PC-3 (cell line): Measurements from ENCODE around the gene TMEM86B. TPM values are rescaled to one million over a fixed set of nuclear protein-coding genes. Genes with fewer than 3 reads are reported as not detected.
A peak's percentile ranks its signal among the peaks of the same experiment; 100 is the strongest.

Experiments
- ATAC-seq: fragments of 200-7000 bp; cut with Tn5 transposase; 2 replicates; pipeline ENCODE4 v1.9.1; 2020; ENCODE audit warnings: mild to moderate bottlenecking, moderate library complexity
- BruUV-seq: library from RNA; stranded (reverse); fragments of 400-500 nt; replicated peaks from 2 replicates; lab custom pipeline; 2021; lab: Mats Ljungman, UMichigan
- CTCF ChIA-PET: fragments of 300-600 bp; sonication (Branson Sonifier 250); formaldehyde crosslinking; loops from one replicate; lab custom pipeline; 2022; ENCODE audit warnings: antibody characterized with exemption; lab: Charles Lee
- POLR2A ChIA-PET: fragments of 300-600 bp; sonication (Branson Sonifier 250); formaldehyde crosslinking; loops from one replicate; lab custom pipeline; 2022; ENCODE audit warnings: antibody characterized with exemption; ENCODE audit not compliant: unreplicated experiment; lab: Charles Lee
- DNase-seq: peaks from one replicate; pipeline ENCODE4 v3.0.0-alpha.2; 2015
- H2AFZ ChIP-seq: fragments of 300-600 bp; sonication (generic); 2 replicates; pipeline ENCODE4 v1.6.0; 2016; ENCODE audit warnings: antibody characterized with exemption, low read length
- H3F3A ChIP-seq: fragments of 300-600 bp; sonication (generic); one replicate; pipeline ENCODE4 v1.6.0; 2017; ENCODE audit warnings: antibody characterized with exemption, low read length, control low read depth, mild to moderate bottlenecking; ENCODE audit not compliant: unreplicated experiment
- H3K27ac ChIP-seq: fragments of 300-600 bp; sonication (generic); 2 replicates; pipeline ENCODE4 v1.5.1; 2016; ENCODE audit warnings: mild to moderate bottlenecking, low read length
- H3K27me3 ChIP-seq: fragments of 300-600 bp; sonication (generic); 2 replicates; pipeline ENCODE4 v1.6.1; 2016; ENCODE audit warnings: low read length, mixed read lengths
- H3K36me3 ChIP-seq: fragments of 300-600 bp; sonication (generic); 2 replicates; pipeline ENCODE4 v1.6.1; 2016; ENCODE audit warnings: low read depth, mixed run types, low read length, mixed read lengths
- H3K4me1 ChIP-seq: fragments of 300-600 bp; sonication (generic); 2 replicates; pipeline ENCODE4 v1.5.1; 2016; ENCODE audit warnings: low read length; ENCODE audit not compliant: insufficient read depth
- H3K4me2 ChIP-seq: fragments of 300-600 bp; sonication (generic); 2 replicates; pipeline ENCODE4 v1.6.0; 2016; ENCODE audit warnings: low read length
- H3K4me3 ChIP-seq: fragments of 300-600 bp; sonication (generic); 2 replicates; pipeline ENCODE4 v1.5.1; 2016; ENCODE audit warnings: mild to moderate bottlenecking, low read length, mixed read lengths
- H3K79me2 ChIP-seq: fragments of 300-600 bp; sonication (generic); 2 replicates; pipeline ENCODE4 v1.6.1; 2017; ENCODE audit warnings: low read length, mixed read lengths
- H3K9ac ChIP-seq: fragments of 300-600 bp; sonication (generic); 2 replicates; pipeline ENCODE4 v1.6.0; 2016; ENCODE audit warnings: mild to moderate bottlenecking, low read length
- H3K9me2 ChIP-seq: fragments of 300-600 bp; sonication (generic); replicated peaks from 2 replicates; pipeline ENCODE4 v1.6.1; 2016; ENCODE audit warnings: mixed run types, low read length, mixed read lengths
- H3K9me3 ChIP-seq: fragments of 300-600 bp; sonication (generic); 2 replicates; pipeline ENCODE4 v1.6.1; 2016; ENCODE audit warnings: low read length, mixed read lengths
- H4K20me1 ChIP-seq: fragments of 300-600 bp; sonication (generic); 2 replicates; pipeline ENCODE4 v1.6.1; 2016; ENCODE audit warnings: low read length, mixed read lengths
- EZH2 ChIP-seq: fragments of 300-600 bp; sonication (generic); IDR thresholded peaks from one replicate; pipeline ENCODE4 v1.6.1; 2017; ENCODE audit warnings: antibody characterized with exemption, mild to moderate bottlenecking, low read length; ENCODE audit not compliant: unreplicated experiment
- EZH2phosphoT487 ChIP-seq: fragments of 300-600 bp; sonication (generic); IDR thresholded peaks from 2 replicates; pipeline ENCODE4 v1.6.1; 2018; ENCODE audit warnings: mild to moderate bottlenecking, antibody characterized with exemption, low read length, borderline replicate concordance
- intact Hi-C: fragments of 100-400 bp; cut with micrococcal nuclease; formaldehyde crosslinking; loops from 2 replicates; pipeline ENCODE4 v1.9.0; 2023
- total RNA-seq: library from RNA; depleted of rRNA; stranded (reverse); fragments of >200 nt; gene quantifications from 2 replicates; pipeline ENCODE4 v1.2.3, GENCODE V29; 2014
- TF ChIP-seq, protein P1 (sequence below): fragments of 300-600 bp; sonication (generic); conservative IDR thresholded peaks from 2 replicates; pipeline ENCODE4 v1.5.1; 2017; ENCODE audit warnings: antibody characterized with exemption, low read depth, mild to moderate bottlenecking, low read length

TMEM86B gene
- total RNA-seq, 1 experiment from 2014 or later = 11.8 TPM

DNA sequence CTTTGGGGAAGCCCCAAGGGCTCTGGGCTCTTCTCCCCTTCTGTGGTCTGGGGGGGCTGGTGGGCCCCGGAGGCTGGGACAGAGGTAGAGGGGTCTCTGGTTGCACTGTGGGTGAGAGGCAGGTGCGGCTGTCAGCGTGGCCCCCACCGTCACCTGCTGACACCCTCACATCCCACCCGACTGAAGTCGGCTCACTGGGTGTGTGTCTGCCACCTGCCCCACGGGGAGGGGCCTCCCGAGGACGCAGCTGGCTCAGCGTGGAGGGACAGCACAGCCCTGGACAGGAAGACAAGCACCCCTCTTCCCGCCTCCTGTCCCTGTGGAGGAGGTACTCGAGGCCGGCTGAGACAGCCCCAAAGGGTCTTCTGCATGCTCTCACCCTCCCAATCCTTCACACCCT lies 2.2 kb upstream of the TMEM86B start:
- no peaks in the 10 kb centered on the region for H3K79me2 ChIP-seq
- no peak for DNase-seq
- ATAC-seq = no peak
- no peaks in the 10 kb centered on the region for H3K4me1 ChIP-seq
- H4K20me1 ChIP-seq = 0 out of 2 replicates have a peak, but pooled peaks cover 8% of the 10 kb centered on the region
- H3K27me3 ChIP-seq = no peaks in the 10 kb centered on the region
- H2AFZ ChIP-seq = no peak overlapping the region
- BruUV-seq = no TSS peak
- TF ChIP-seq EZH2phosphoT487 (no peak), EZH2 (no peak)
- TF ChIP-seq, protein P1, sequence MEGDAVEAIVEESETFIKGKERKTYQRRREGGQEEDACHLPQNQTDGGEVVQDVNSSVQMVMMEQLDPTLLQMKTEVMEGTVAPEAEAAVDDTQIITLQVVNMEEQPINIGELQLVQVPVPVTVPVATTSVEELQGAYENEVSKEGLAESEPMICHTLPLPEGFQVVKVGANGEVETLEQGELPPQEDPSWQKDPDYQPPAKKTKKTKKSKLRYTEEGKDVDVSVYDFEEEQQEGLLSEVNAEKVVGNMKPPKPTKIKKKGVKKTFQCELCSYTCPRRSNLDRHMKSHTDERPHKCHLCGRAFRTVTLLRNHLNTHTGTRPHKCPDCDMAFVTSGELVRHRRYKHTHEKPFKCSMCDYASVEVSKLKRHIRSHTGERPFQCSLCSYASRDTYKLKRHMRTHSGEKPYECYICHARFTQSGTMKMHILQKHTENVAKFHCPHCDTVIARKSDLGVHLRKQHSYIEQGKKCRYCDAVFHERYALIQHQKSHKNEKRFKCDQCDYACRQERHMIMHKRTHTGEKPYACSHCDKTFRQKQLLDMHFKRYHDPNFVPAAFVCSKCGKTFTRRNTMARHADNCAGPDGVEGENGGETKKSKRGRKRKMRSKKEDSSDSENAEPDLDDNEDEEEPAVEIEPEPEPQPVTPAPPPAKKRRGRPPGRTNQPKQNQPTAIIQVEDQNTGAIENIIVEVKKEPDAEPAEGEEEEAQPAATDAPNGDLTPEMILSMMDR = no peak
- no peaks in the 10 kb centered on the region for H3F3A ChIP-seq
- no peak overlapping the region for H3K4me2 ChIP-seq
- H3K4me3 ChIP-seq = no peak overlapping the region
- POLR2A ChIA-PET = no interaction called here
- intact Hi-C loops = no loop called here
- peaks cover 39% of the 10 kb centered on the region for H3K36me3 ChIP-seq
- CTCF ChIA-PET = no interaction called here
- no peaks in the 10 kb centered on the region for H3K9me2 ChIP-seq
- H3K9me3 ChIP-seq = no peaks in the 10 kb centered on the region
- no peak overlapping the region for H3K9ac ChIP-seq
- H3K27ac ChIP-seq = no peak overlapping the region

DNA sequence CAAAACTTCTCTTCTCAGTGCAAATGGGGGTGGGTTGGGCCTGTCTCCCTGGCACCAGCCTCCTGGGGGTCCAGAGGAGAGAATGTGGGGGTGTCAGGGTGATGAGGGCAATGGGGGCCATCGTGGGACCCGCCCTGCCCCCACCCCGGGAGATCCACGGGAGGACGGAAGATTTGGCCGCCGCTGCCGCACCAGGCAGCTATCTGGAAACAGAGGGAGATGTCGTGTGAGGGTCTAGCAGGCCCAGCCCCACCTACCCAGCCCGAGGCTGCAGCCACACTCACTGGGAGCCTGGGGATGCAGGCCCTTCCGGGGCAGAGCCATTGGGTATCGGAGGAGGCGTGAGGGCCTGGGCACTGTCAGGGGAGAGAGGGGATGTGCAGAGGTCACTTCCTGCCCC lies 1.8 kb upstream of the TMEM86B start:
- no peaks in the 10 kb centered on the region for H3K9me2 ChIP-seq
- 0 out of 2 replicates have a peak, but pooled peaks cover 8% of the 10 kb centered on the region for H4K20me1 ChIP-seq
- no peaks in the 10 kb centered on the region for H3K79me2 ChIP-seq
- intact Hi-C loops = no loop called here
- DNase-seq (no peak), ATAC-seq (no peak)
- H3K27ac ChIP-seq = no peak overlapping the region
- no peaks in the 10 kb centered on the region for H3K27me3 ChIP-seq
- H3K4me2 ChIP-seq = no peak overlapping the region
- H3F3A ChIP-seq = no peaks in the 10 kb centered on the region
- BruUV-seq = no TSS peak
- no peak overlapping the region for H3K4me3 ChIP-seq
- H3K36me3 ChIP-seq = peaks cover 39% of the 10 kb centered on the region
- H3K9ac ChIP-seq = no peak overlapping the region
- TF ChIP-seq, protein P1 = no peak
- TF ChIP-seq EZH2 (no peak), EZH2phosphoT487 (no peak)
- CTCF ChIA-PET = no interaction called here
- H2AFZ ChIP-seq = no peak overlapping the region
- H3K4me1 ChIP-seq = no peaks in the 10 kb centered on the region
- POLR2A ChIA-PET = no interaction called here
- H3K9me3 ChIP-seq = no peaks in the 10 kb centered on the region

DNA sequence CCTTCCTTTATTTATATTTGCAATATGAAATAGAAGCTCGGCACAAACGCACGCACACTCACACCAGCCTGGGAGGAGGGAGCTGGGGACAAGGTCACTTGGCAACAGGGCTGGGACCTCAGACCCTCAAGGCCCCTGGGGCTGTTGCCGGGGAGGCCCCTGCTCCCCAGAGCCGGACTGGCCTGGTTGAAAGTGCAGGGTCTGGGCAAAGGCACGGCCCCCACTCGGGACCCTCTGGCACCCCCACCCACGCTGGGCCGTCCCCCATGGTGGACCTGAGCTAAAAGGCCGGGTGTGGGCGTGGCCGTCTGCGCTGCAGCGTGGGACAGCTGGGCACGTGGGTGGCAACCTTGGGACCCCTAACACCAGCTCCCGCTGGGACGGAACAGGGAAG lies 1.2 kb upstream of the TMEM86B start:
- Histone ChIP-seq H3K27me3 (no peaks in the 10 kb centered on the region), H3K9me2 (no peaks in the 10 kb centered on the region), H3K4me1 (no peaks in the 10 kb centered on the region), H3K4me2 (no peak overlapping the region), H3K9me3 (no peaks in the 10 kb centered on the region), H4K20me1 (0 out of 2 replicates have a peak, but pooled peaks cover 8% of the 10 kb centered on the region), H3K36me3 (peaks cover 39% of the 10 kb centered on the region), H2AFZ (no peak overlapping the region), H3K27ac (no peak overlapping the region), H3K9ac (no peak overlapping the region), H3K79me2 (no peaks in the 10 kb centered on the region), H3F3A (no peaks in the 10 kb centered on the region), H3K4me3 (no peak overlapping the region)
- DNase-seq (no peak), ATAC-seq (no peak)
- ChIA-PET CTCF (no interaction called here), POLR2A (no interaction called here)
- TSS peak; percentile 71 for BruUV-seq
- intact Hi-C loops = no loop called here
- TF ChIP-seq EZH2phosphoT487 (no peak), EZH2 (no peak)
- TF ChIP-seq, protein P1 = no peak
